GM13976 (cell line): ENCODE measurements around the gene IST1.

Source experiments
- DNase-seq: peaks from one replicate; pipeline ENCODE4 v3.0.0; 2012; ENCODE audit warnings: low spot score
- CTCF ChIP-seq: IDR thresholded peaks from 2 replicates; pipeline ENCODE4 v1.5.1; 2012; ENCODE audit warnings: borderline replicate concordance, mild to moderate bottlenecking; ENCODE audit not compliant: insufficient read depth; ENCODE audit errors: extremely low read depth, missing control alignments, control extremely low read depth
- in situ Hi-C: fragments of 300-500 bp; cut with MboI; formaldehyde crosslinking; loops from one replicate; pipeline ENCODE4 v1.12.0; 2022; ENCODE audit warnings: low sequenced_read_pairs, mixed read lengths, inconsistent platforms; ENCODE audit not compliant: unreplicated experiment

Gene IST1

GRCh38 chr16:71952825-71953224 lies 57.5 kb downstream of the IST1 start:
- no peak for DNase-seq
- no peak for TF ChIP-seq CTCF
- in situ Hi-C loops = no loop called here

- DNase-seq = no peak
- TF ChIP-seq CTCF = no peak
- in situ Hi-C loops = no loop called here
These were observed 58.8 kb downstream of the IST1 start for GRCh38 chr16:71954180-71954579.

GRCh38 chr16:71954699-71955195 lies 59.4 kb downstream of the IST1 start:
- no peak for TF ChIP-seq CTCF
- peak; percentile 34 for DNase-seq
- in situ Hi-C loops = no loop called here

DNA sequence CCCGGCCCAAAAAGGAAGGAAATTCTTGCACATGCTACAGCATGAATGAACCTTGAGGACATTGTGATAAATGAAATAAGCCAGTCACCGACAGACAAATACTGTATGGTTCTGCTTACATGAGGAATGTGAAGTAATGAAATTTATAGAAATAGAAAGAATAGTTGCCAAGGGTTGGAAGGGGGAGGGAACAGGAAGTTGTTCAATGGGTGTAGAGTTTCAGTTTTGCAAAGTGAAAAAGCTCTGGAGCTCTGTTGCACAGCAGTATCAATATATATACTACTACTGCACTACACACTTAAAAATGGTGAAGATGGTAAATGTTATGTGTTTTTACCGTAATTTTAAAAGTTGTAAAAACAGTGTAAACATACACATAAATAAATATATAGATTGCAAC lies 61.2 kb downstream of the IST1 start:
- in situ Hi-C loops = no loop called here
- no peak for DNase-seq
- no peak for TF ChIP-seq CTCF

DNA sequence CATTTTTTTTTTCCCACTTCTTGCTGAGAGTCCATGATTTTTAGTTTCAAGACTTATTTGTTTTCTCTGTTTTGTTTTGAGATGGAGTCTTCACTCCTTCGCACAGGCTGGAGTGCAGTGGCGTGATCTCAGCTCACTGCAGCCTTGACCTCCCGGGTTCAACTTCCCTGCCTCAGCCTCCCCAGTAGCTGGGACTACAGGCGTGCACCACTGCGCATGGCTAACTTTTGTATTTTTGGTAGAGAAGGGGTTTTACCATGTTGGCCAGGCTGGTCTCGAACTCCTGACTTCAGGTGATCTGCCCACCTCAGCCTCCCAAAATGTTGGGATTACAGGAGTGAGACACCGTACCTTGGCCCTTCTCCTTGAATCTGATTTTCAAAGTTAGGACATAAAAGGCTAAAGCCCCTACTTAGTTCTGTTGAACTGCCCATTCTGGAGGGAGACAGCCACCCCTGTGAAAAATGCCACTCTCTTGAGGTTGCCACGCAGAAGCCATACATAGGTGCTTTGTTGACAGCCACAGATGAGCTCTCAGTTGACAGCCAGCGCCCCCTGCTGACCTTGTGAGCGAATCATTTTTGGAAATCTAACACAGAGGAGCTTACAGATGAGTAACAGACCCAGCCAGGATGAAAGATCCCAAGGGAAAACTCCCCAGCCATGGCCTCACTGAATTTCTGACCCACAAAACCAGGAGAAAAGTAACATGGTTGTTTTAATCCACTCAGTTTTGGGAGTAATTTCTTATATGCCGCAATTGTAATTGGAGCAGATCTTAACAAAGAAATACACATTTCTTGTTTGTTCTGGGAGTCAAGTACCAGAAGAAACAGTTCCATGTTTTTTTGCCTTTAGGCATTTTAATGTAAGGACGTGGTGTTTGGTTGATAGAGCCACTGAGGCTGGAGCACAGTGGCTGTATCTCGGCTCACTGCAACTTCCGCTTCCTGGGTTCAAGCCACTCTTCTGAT lies 66.0 kb downstream of the IST1 start:
- peak; percentile 71 for DNase-seq
- in situ Hi-C loops = no loop called here
- TF ChIP-seq CTCF = peak; percentile 73

DNA sequence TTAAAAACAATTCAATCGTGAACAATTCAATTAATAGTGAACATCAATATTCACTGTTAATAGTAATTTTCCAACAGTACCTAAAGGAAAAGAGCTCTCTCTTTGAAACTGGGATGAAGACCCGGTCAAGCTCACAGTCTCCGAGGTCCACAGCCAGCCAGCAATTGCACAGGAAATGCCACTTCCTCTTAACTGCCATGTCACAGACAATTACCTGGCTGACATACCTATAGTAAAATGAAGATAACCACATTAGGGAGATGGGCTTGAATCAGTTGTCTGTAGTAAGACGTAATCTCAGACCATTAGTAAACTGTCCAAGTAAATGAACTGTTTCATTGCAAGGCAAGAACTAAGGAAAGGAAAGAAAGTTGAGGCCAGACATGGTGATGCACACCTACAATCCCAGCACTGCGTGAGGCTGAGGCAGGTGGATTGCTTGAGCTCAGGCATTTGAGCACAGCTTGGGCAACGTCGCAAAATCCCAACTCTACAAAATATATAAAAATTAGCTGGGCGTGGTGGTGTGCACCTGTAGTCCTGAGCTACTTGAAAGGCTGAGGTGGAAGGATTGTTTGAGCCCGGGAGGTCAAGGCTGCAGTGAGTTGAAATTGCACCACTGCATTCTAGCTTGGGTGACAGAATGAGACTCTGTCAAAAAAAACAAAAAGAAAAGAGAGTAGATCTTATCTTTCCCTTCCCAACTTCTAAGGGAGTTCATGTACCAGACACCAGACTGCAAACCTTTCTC lies 68.0 kb downstream of the IST1 start:
- in situ Hi-C loops = no loop called here
- TF ChIP-seq CTCF = no peak
- no peak for DNase-seq
